Measurements from ENCODE around the gene CDH5. TPM values are rescaled to one million over a fixed set of nuclear protein-coding genes. Genes with fewer than 3 reads are reported as not detected.

The CDH5 gene
- total RNA-seq, 1 donor from 2014 or later = not detected

GRCh38 chr16:66342294-66342900, 24.1 kb upstream of the CDH5 start:
- Histone ChIP-seq H3K4me1 (peaks cover 8% of the 10 kb centered on the region), H3K79me2 (ENCODE audit: low read depth) (no peaks in the 10 kb centered on the region), H2AFZ (replicated peaks) (no peak overlapping the region), H3K4me3 (no peak overlapping the region), H3K9ac (no peak overlapping the region), H4K20me1 (ENCODE audit: low read depth) (no peaks in the 10 kb centered on the region), H3F3A (ENCODE audit: low read depth) (no peaks in the 10 kb centered on the region), H3K27ac (no peak overlapping the region), H3K36me3 (no peaks in the 10 kb centered on the region), H3K9me3 (ENCODE audit: low read depth) (no peaks in the 10 kb centered on the region), H3K27me3 (no peaks in the 10 kb centered on the region), H3K4me2 (peak overlapping the region; percentile 13)
- H3K27ac Mint-ChIP-seq = no peak overlapping the region
- no peak overlapping the region for H3K4me3 Mint-ChIP-seq
- peaks cover 2% of the 10 kb centered on the region for H3K4me1 Mint-ChIP-seq
- DNase-seq (ENCODE audit: low spot score) = peak; percentile 79
- TF ChIP-seq EZH2phosphoT487 (IDR thresholded peaks at IDR 0.05) = no peak
- TF ChIP-seq, protein P1, sequence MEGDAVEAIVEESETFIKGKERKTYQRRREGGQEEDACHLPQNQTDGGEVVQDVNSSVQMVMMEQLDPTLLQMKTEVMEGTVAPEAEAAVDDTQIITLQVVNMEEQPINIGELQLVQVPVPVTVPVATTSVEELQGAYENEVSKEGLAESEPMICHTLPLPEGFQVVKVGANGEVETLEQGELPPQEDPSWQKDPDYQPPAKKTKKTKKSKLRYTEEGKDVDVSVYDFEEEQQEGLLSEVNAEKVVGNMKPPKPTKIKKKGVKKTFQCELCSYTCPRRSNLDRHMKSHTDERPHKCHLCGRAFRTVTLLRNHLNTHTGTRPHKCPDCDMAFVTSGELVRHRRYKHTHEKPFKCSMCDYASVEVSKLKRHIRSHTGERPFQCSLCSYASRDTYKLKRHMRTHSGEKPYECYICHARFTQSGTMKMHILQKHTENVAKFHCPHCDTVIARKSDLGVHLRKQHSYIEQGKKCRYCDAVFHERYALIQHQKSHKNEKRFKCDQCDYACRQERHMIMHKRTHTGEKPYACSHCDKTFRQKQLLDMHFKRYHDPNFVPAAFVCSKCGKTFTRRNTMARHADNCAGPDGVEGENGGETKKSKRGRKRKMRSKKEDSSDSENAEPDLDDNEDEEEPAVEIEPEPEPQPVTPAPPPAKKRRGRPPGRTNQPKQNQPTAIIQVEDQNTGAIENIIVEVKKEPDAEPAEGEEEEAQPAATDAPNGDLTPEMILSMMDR (IDR thresholded peaks at IDR 0.05) = peak; percentile 86
- H3K9me3 Mint-ChIP-seq = peaks cover 11% of the 10 kb centered on the region
- H3K27me3 Mint-ChIP-seq (ENCODE audit: insufficient read depth, low read depth) = peaks cover 12% of the 10 kb centered on the region
- peaks cover 3% of the 10 kb centered on the region for H3K36me3 Mint-ChIP-seq

DNA sequence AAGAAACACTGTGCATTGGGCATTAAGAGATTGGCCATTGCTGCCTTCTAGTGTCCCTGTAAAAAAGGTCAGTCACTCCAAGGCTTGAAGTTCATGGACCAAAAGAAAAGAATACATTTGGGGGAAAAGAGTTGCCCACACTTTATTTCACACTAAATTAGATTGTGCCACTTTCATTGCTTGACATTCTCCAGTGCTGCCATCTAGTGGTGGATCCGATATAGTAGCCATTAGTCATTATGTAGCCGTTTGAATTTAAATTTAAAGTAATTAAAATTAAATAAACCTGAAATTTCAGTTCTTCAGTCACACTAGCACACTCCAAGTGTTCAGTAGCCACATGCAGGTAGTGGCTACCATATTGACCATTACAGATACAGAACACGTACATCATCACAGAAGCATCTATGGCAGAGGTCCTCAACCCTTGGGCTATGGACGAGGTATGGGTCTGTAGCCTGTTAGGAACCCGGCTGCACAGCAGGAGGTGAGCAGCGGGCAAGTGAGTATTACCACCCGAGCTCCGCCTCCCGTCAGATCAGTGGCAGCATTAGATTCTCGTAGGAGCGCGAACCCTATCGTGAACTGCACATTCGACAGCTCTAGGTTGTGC, 21.9 kb upstream of the CDH5 start:
- Histone ChIP-seq H3K9me3 (ENCODE audit: low read depth) (no peaks in the 10 kb centered on the region), H3K27ac (no peak overlapping the region), H3K9ac (no peak overlapping the region), H3K27me3 (no peaks in the 10 kb centered on the region), H3K36me3 (no peaks in the 10 kb centered on the region), H4K20me1 (ENCODE audit: low read depth) (no peaks in the 10 kb centered on the region), H3K4me2 (no peak overlapping the region), H3K79me2 (ENCODE audit: low read depth) (no peaks in the 10 kb centered on the region), H3K4me1 (peaks cover 8% of the 10 kb centered on the region), H2AFZ (replicated peaks) (no peak overlapping the region), H3F3A (ENCODE audit: low read depth) (no peaks in the 10 kb centered on the region), H3K4me3 (no peak overlapping the region)
- peaks cover 12% of the 10 kb centered on the region for H3K27me3 Mint-ChIP-seq (ENCODE audit: insufficient read depth, low read depth)
- H3K9me3 Mint-ChIP-seq = no peaks in the 10 kb centered on the region
- H3K36me3 Mint-ChIP-seq = no peaks in the 10 kb centered on the region
- no peak overlapping the region for H3K4me3 Mint-ChIP-seq
- peak; percentile 73 for DNase-seq (ENCODE audit: low spot score)
- H3K4me1 Mint-ChIP-seq = peaks cover 15% of the 10 kb centered on the region
- no peak overlapping the region for H3K27ac Mint-ChIP-seq
- no peak for TF ChIP-seq EZH2phosphoT487 (IDR thresholded peaks at IDR 0.05)
- TF ChIP-seq, protein P1 (IDR thresholded peaks at IDR 0.05) = peak; percentile 92
- no peak for TF ChIP-seq EZH2 (IDR thresholded peaks at IDR 0.05)

DNA sequence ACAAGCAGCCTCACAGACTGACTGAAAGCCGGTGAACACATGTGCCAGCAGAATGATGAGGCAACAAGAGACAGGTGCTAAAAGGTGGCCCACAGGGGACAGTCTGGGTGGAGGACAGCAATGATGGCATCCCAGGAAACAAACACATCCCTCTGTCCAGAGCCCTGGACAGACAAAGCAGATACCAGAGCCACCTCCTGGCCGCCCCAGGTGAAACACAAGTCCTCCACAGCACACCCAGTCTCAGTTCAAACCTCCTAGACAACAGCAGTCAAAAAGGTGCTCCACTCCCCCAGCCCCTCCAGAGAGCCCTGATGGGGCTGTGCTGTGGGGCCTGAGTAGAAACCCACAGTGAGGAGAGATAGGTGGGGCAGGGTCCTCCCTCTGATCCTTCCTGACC, 20.3 kb upstream of the CDH5 start:
- TF ChIP-seq, protein P1 (IDR thresholded peaks at IDR 0.05) = no peak
- no peak for TF ChIP-seq EZH2phosphoT487 (IDR thresholded peaks at IDR 0.05)
- TF ChIP-seq EZH2 (IDR thresholded peaks at IDR 0.05) = no peak
- no peaks in the 10 kb centered on the region for H3K9me3 ChIP-seq (ENCODE audit: low read depth)
- Mint-ChIP-seq H3K27ac (peak overlapping the region; percentile 20), H3K9me3 (no peaks in the 10 kb centered on the region), H3K36me3 (no peaks in the 10 kb centered on the region), H3K4me3 (no peak overlapping the region), H3K27me3 (ENCODE audit: insufficient read depth, low read depth) (peaks cover 12% of the 10 kb centered on the region), H3K4me1 (peaks cover 15% of the 10 kb centered on the region)
- no peak overlapping the region for H3K4me2 ChIP-seq
- H3F3A ChIP-seq (ENCODE audit: low read depth) = no peaks in the 10 kb centered on the region
- no peaks in the 10 kb centered on the region for H3K36me3 ChIP-seq
- H3K79me2 ChIP-seq (ENCODE audit: low read depth) = no peaks in the 10 kb centered on the region
- no peaks in the 10 kb centered on the region for H4K20me1 ChIP-seq (ENCODE audit: low read depth)
- peaks cover 8% of the 10 kb centered on the region for H3K4me1 ChIP-seq
- no peak overlapping the region for H3K27ac ChIP-seq
- no peak for DNase-seq (ENCODE audit: low spot score)
- no peak overlapping the region for H3K4me3 ChIP-seq
- H3K27me3 ChIP-seq = no peaks in the 10 kb centered on the region
- H2AFZ ChIP-seq (replicated peaks) = no peak overlapping the region
- H3K9ac ChIP-seq = no peak overlapping the region

All from neural progenitor cell (in vitro differentiated cells).